C4-2B (cell line): ENCODE results near the gene DESI1.

Experiments
- ZFX ChIP-seq: fragments of 450-650 bp; IDR thresholded peaks from 2 replicates; pipeline ENCODE4 v1.6.1; 2017
- TF ChIP-seq, protein P1 (sequence below): fragments of 450-650 bp; conservative IDR thresholded peaks from 2 replicates; pipeline ENCODE4 v1.5.1; 2017; ENCODE audit warnings: mild to moderate bottlenecking

DNA sequence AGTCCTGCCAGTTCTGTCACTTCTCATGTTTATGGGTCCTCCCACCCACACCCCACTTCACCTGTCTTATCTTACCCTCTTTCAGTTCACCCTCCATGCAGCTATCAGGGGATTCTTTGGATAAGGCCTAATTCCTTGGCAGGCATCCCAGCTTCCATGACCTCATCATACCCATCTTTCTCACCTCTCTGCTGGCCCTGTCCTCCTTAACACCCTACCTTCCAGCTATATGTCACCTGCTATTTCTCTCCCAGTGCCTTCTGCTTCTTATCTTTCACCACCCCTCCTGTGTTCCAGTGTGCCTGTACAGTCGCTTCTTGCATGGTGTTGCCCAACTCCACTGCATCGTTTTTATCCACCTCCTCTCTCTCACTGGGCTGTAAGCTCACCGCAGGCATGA, 39.6 kb upstream of the DESI1 start:
- TF ChIP-seq, protein P1, sequence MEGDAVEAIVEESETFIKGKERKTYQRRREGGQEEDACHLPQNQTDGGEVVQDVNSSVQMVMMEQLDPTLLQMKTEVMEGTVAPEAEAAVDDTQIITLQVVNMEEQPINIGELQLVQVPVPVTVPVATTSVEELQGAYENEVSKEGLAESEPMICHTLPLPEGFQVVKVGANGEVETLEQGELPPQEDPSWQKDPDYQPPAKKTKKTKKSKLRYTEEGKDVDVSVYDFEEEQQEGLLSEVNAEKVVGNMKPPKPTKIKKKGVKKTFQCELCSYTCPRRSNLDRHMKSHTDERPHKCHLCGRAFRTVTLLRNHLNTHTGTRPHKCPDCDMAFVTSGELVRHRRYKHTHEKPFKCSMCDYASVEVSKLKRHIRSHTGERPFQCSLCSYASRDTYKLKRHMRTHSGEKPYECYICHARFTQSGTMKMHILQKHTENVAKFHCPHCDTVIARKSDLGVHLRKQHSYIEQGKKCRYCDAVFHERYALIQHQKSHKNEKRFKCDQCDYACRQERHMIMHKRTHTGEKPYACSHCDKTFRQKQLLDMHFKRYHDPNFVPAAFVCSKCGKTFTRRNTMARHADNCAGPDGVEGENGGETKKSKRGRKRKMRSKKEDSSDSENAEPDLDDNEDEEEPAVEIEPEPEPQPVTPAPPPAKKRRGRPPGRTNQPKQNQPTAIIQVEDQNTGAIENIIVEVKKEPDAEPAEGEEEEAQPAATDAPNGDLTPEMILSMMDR = no peak
- TF ChIP-seq ZFX = no peak
